Fibroblast of peridontal ligament (primary cell): ENCODE data around the gene PUM1.
A peak's percentile ranks its signal among the peaks of the same experiment; 100 is the strongest.
"Not testable (repeated sequence)": the region's sequence is repeated elsewhere in the genome, so short reads cannot be mapped to it uniquely, and the experiment has no call there.

Experiments used
- DNase-seq: peaks from one replicate; pipeline ENCODE4 v3.0.0-alpha.2; 2010; ENCODE audit errors: extremely low read depth

PUM1 gene

DNA sequence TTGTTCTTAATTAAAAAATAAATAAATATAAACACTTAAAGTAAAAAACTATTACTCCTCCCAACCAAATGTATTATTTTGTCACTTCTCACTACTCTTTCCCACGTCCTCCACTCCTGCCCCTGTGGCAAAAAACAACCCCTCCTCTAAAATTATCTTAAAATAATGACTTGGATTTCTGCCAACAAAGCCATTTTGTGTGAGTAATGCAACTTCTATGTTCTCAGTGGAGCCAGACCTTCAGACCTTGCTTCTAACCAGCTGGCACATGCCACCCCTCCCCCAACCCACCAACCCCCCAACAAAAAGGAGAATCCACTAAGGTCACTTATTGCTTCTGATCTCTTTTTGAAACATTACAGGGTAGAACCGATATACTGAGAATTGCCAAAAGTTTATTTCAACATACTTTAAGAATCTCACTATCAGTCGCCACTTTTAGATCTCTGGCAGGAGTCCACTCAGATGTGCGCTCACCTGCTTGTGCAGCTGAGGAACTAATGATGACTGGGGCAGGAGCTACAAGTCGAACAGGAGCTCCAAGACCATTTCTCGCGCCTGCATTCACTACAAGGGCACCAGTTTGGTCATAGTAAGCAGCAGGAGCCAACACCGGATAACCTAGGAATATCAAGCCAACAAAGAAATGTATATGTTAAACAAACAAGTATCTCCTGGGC lies 98.7 kb downstream of the PUM1 start:
- DNase-seq, result peak; percentile 68

DNA sequence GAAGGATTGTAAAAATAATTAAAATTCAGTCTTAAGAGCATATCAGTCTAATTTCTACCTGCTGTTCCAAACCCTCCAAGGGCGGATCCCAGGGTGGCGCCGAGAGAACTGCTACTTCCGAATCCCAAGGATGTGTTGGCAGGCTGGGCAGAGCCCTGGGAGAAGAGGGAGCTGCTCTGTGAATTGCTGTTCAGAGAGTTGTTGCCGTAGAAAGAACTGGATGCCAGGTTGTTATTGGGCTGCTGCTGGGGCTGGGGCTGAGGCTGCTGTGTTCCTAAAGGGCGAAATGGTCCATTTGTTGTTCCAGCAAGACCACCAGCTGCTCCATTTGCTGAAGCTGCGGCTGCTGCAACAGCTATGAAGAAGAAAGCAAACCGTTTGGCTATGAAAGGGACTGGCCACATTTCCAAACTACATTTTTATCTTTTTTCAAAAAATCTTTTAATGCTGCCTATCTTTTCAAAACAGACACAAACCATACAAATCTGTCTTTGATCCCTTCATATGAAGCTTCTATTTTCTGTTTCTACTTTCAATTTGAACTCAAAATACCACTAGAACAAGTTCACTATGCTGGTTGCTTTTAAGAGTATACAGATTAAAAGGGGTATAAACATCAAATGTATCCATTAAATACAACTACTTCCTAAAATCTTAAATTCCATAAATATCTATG lies 99.5 kb downstream of the PUM1 start:
- no peak for DNase-seq

DNA sequence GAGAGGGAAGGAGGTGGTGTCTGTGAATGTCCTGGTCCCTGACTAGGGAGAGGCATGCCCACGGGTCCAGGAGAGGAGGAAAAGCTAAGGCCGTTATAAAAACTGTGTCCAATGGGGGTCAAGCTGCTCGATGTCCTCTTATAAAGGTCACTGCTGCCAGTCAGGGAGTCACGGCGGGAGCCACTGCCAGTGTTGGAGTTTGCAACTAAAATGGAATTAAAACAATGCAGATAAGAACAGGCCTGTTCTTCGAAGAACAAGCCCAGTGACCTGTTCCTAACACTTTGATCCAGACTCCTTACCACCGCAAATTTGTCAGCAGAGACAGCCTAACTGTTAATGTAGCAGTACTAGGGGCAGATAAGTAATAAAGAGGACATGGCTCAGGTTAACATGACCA lies 100.8 kb downstream of the PUM1 start:
- no peak for DNase-seq

DNA sequence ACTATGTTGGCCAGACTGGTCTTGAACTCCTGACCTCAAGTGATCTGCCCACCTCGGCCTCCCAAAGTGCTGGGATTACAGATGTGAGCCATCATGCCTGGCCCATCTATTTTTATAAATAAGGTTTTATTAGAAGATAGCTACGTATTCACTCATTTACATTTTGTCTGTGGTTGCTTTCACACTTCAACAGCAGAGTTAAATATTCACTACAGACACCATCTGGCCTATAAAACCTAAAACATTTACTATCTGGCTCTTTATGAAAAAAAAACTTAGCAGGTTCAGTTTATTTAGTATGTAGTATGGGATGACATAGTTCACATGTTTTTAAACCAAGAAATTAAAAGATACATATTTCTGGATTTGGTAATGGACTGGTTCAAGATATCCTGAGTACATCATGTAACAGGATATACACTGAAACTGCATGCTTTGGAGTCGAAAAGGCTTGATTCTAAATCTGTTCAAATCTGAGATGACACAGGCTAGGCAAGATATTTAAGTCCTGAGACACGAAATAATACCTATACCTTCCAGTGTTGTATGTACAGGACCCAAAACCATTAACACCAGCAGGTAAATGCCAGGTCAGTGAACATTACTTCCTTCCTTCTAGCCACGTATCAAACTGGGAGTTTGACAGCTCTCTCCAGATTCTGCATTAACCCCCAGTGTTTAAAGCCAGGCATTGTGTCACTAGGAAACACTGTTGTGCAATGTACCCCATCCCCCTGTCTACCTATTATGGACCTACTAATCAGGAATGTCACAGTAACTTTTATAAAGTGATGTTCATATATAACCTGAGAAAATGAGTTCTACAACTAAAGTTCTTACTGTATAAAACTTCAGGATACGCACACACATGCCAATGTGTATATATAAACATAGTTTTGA lies 102.7 kb downstream of the PUM1 start:
- no peak for DNase-seq

DNA sequence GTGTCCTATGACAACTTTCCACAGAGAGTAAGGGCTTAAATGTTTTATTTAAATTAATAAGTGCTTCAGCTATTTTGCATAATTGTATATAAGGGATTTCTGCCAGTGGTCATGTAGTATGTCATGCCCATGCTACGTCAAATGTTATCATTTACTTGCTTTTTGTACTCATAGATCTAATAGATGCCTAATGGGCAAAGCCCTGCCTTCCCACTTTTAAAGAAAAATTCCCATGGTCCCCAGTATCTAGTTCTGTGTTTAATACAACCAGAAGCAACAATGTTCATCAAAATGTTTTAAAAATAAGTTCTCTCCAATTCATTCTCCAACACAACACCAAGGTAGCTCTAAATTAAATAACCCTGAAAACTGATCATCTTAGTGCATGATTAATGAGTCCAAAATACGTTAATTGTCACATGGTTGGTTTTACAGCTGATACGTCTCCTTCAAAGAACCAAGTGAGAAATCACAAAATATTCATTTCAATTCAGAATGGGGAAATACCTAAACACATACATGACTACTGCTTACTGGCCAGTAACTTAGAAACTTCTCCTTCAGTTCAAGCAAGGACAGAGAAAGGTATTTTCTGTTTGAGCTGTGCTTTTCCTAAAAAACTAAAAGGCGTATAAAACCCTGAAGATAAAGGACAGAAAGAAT lies 107.8 kb downstream of the PUM1 start:
- DNase-seq, result no peak

DNA sequence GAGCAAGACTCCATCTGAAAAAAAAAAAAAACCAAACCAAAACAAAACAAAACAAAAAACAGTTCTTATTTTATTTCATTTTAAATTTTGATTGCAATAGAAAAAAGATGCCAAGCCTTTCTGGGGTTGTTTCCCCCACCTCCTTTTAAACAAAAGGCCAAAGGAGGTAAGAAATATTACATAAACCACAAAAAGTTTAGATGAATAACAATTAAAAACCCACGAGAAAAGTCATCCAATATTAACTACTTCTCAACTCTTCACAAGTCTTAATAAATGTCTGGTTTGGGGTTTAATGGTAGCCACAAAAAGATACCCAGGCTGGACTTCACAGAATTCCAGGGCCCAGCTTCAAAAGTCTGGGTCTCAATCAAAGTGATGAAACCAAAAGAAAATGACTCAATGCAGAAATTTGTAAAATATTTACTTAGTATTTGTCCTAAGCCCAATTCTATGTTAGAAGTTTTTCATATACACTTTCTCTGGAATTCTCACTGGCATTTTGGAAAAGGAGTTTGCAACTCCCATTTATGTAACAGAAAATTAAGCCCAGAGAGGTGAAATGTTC lies 110.0 kb downstream of the PUM1 start:
- DNase-seq, result peak; percentile 76

DNA sequence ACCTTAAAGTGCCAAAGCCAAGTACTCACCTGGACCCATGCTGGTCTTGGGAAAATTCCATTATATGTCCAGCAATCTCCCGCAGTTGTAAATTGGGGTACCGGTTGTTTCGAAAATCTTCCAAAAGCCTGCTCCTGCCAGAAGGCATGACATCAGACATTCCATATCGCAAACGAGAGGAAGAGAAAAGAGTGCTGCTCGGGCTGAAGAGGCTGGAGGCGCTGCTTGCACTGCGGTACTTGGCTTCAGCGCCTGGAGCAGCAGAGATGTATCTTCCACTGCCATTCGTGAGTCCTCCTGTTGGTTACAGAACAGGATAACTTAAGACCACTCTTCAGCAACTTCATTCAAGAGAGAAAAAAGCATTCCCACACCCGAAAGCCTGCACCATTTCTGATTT lies 111.8 kb downstream of the PUM1 start:
- no peak for DNase-seq

DNA sequence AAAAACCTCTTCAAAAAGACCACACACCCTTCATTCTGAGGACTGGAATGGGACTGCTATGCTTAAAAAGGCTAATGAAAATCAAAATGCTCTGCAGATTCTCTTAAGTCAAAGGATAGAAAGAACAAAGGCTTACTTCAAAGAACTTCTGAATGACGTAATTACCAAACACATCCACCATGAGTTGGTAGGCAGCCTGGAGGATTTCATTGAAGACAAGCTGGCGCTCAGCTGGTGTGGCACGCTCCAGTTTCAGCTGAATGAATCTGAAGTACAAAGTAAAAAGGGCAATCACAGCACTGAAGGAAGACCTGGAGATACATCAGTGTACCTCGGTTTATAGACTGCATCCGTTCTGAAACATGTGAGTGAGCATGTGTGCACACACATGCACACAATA lies 113.4 kb downstream of the PUM1 start:
- DNase-seq, result no peak

DNA sequence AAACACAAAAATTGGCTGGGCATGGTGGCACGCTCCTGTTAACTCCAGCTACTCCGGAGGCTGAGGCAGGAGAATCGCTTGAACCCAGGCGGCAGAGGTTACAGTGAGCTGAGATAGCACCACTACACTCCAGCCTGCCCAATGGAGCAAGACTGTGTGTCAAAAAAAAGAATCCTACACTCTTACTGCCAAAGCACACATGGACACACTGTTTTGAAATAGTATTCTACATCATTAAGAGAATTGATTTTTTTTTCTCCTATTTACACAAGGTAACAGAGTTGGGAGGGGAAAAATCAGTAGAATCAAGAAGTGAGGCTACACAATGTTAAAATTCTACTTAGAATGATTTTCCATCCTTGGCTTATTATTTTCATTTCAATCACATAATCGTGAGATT lies 114.8 kb downstream of the PUM1 start:
- no peak for DNase-seq

DNA sequence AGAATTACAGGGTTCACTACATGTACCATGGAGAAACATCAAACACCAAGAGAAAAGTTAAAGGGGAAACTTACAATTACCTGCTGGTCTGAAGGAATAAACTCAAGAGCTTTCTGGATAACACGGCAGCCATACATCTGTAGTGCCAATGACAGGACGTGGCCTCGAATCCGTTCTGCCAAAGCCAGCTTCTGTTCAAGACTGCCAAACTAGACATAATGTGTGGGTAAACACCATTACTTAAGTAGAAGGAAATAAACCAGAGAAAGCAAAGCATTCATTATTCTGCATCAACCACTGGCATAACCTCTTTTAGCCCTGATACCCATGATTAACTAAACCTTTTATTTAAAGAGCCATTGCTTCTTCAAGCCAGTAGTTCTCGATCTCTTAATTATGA lies 115.5 kb downstream of the PUM1 start:
- no peak for DNase-seq

DNA sequence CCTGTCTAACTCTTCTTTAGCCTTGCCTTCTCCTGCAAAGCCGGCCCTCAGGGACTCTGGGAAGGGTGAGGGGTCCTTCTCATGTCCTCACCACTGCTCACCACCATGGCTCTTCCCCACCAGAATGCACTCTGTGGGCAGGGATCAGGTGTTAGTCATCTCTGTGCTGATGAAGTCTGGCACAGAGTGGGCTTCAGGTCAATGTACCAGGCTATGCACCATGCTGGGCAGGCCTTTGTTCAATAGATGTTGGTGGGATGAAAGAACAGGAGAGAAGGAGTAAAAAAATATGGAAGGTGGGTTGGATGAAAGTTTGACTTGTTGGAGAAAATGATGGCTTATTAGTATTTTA lies 116.1 kb downstream of the PUM1 start:
- not testable (repeated sequence) for DNase-seq

DNA sequence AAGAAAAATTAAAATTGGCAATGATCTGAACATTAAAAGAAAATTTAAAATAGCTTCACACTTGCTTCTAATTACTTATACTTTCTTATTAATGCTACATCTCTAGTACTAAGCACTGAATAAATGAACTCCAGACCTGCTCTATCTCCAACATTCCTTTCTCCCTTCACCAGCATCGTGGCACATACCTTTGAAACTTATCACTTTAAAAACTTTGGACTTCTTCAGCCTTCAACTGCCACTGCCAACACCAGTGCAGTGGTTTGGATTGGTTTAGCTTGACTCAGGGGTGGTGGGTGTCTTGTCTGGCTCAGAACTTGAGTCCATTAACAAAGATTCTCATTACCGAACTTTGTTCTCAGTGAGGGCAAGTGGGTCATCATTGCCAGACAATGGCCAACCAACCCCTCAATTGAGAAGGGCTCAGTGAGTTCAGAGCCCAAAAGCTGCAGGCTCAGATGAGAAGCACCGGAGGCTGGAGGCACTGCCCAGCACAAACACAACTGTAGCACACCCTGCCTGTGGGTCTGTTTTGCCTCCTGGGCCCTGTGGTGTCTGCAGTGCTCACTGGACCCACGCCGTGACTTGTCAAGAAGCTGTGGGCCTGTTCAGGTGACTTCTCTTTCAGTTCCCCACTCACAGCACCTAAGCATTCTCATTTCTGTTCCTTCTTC lies 116.6 kb downstream of the PUM1 start:
- peak; percentile 23 for DNase-seq

DNA sequence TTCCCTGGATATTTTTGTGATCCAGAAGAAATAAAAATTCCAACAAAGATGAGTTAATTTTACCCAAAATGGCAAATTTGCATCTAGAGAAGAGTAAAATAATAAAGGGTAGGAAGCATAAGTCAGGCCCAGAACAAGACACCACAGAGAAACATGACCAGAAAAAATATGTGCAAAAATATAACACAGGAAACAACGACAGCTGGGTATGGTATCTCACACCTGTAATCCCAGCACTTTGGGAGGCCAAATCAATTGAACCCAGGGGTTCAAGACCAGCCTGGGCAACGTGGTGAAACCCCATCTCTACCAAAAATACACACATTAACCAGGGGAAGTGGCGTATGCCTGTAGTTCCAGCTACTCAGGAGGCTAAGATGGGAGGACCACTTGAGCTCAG lies 117.2 kb downstream of the PUM1 start:
- DNase-seq, result no peak

DNA sequence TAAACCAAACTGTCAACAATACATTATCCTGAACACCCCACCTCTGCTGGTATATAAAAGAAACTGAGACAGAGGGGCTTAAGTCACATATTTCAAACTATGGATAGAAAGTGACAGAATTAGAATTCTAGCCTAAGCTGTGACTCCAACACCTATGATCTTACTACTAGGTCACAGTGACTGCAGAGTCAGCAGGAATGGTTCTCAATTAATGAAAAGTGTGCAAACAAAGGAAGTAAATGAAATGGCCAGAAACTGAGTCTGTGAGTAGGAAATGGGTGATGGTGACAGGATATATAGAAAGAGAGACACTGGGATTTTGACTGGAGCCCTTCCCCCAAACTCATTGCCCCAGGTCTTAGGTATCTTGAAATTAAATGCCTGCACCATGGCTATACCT lies 118.3 kb downstream of the PUM1 start:
- DNase-seq, result no peak

DNA sequence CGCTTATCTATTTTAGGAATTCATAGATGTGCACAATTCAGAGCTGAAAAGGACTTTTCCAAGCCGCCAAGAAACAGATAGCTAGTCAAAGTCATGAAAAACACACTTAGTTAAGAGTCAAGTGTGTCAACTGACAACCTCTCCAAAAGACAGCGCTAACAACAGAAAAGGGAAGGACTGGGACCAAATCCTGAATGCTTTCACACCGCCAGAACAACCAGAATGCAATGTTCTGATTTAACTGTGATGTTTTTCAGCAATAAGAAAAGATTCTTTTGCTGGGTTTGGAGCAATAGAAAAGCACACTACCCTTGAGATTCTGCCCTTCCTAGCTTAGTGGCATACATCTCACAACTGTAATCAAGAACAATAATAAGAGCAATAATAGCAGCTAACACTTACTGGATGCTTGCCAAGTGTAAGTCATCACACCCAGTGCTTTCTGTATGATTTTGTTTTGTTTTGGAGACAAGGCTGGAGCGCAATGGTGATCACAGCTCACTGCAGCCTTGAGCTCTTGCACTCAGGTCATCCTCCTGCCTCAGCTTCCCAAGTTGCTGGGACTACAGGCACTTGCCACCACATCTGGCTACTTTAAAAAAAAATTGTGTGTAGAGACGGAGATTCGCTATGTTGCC lies 123.1 kb downstream of the PUM1 start:
- no peak for DNase-seq

DNA sequence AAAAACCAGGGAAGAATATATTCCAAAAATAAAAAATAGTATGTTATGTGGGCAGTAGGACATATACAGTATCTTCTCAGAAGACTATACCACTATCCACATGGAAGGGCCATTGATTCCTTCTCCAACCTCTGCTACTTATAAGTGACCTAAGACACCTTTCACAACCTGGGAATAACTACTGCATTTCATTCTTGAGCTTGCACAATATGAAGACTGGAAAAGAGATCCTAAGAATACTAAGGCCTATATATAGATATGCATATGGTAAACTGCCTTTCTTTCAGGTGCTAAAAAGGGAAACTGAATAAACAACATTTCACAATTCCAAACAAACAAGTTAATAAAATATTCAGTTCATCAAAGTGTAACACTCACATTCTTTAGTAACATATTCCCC lies 125.0 kb downstream of the PUM1 start:
- DNase-seq, result no peak

DNA sequence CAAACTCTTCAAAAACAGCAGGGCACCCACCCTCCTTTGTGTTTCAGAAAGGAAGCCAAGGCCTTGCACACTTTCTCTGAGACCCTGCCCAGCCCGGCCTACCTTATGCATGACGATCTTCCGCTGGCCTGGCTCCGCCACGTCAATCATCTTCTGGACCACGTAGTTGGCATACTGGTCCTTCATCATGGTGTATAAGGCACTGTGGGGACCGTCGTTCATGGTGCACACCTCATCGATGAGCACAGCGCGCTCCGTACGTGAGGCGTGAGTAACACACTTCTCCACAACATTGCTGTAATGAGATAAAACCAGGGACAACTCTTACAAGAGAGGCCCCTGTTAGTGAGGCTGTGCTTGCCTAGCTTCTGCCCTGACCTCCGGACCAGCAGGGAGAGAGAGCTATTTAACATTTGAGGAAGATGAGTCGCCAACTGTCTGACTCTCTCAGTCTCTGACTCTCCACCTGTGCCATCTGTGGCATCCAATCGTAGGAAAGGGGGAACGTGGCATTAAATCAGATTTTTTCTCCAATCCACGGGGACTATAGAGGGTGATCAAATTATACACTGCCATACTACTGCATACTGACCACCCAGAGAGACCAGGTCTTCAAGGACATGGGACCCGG lies 128.9 kb downstream of the PUM1 start:
- DNase-seq, result no peak

DNA sequence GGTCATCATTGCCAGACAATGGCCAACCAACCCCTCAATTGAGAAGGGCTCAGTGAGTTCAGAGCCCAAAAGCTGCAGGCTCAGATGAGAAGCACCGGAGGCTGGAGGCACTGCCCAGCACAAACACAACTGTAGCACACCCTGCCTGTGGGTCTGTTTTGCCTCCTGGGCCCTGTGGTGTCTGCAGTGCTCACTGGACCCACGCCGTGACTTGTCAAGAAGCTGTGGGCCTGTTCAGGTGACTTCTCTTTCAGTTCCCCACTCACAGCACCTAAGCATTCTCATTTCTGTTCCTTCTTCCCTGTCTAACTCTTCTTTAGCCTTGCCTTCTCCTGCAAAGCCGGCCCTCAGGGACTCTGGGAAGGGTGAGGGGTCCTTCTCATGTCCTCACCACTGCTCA lies 129.8 kb downstream of the PUM1 start:
- not testable (repeated sequence) for DNase-seq

DNA sequence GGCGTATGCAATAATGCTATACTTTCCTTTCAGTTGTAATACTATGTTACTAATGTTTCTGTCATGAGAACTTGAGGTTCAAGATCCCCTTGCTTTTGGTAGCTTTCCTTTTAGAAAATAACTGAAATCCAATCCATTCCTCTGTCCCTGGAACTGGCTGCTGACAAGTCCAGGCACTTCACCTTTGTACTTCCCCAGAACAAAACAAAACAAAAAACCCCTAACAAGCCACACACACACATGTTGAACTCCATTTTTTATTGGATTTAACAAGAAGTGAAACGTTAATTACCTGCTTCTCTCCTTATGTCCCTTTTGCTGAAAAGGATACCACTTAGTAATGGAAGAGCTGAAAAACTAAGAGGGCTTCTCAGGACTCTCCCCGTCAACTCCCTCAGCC lies 130.9 kb downstream of the PUM1 start:
- no peak for DNase-seq

DNA sequence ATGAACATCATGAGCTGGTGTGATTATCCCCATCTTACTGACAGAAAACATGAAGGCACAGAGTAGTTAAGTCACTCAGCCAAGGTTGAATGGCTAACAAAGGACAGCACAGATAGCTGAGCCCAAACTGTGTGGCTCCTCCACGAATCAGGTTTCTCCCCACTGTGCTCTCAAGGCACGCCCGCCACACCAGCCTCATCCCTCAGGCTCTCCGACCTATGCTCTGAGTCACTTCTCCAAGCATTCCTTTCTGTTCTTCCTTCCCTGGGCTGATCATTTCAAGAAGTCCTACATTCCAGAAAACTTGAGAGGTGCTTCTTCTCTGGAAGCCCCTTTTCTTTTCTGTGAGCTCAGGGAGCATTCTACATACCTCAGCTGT lies 131.7 kb downstream of the PUM1 start:
- no peak for DNase-seq
